ENCODE data around the gene MYO1D.

DNA sequence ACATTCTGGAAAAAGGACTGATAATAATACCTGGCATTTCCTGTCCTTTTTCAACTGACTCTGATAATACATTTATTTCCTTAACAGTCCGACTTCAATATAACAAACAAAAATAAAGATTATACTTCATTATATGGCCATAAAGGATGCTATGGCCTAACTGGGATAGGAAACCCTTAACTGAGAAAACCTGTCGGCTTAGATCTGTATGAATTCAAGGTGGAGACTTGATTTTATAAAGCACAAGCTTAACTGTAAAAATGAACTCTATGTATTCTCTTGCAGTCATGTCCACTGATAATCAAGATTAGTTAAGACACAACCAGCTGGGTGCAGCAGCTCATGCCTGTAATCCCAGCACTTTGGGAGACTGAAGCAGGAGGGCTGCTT is 102.2 kb downstream of the MYO1D start:
- TF ChIP-seq, protein P1, sequence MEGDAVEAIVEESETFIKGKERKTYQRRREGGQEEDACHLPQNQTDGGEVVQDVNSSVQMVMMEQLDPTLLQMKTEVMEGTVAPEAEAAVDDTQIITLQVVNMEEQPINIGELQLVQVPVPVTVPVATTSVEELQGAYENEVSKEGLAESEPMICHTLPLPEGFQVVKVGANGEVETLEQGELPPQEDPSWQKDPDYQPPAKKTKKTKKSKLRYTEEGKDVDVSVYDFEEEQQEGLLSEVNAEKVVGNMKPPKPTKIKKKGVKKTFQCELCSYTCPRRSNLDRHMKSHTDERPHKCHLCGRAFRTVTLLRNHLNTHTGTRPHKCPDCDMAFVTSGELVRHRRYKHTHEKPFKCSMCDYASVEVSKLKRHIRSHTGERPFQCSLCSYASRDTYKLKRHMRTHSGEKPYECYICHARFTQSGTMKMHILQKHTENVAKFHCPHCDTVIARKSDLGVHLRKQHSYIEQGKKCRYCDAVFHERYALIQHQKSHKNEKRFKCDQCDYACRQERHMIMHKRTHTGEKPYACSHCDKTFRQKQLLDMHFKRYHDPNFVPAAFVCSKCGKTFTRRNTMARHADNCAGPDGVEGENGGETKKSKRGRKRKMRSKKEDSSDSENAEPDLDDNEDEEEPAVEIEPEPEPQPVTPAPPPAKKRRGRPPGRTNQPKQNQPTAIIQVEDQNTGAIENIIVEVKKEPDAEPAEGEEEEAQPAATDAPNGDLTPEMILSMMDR (IDR thresholded peaks at IDR 0.05) = no peak
- TF ChIP-seq EZH2 (IDR thresholded peaks at IDR 0.05; ENCODE audit: borderline replicate concordance, insufficient read depth, low read depth, low read length, poor library complexity, severe bottlenecking) = no peak
